Endothelial cell of umbilical vein (primary cell): ENCODE measurements around the gene WDR48. TPM values are rescaled to one million over a fixed set of nuclear protein-coding genes. Genes with fewer than 3 reads are reported as not detected.

ENCODE experiments used
- BruUV-seq: library from RNA; stranded (reverse); fragments of 400-500 nt; replicated peaks from 2 replicates; lab custom pipeline; 2021; lab: Mats Ljungman, UMichigan
- CTCF ChIA-PET: fragments of 300-600, 350-600 bp; sonication (Branson Sonifier 250); formaldehyde crosslinking; loops from one replicate; lab custom pipeline; 2021; ENCODE audit warnings: antibody characterized with exemption, inconsistent platforms; lab: Charles Lee
- POLR2A ChIA-PET: fragments of 300-600, 350-600 bp; sonication (Branson Sonifier 250); formaldehyde crosslinking; loops from one replicate; lab custom pipeline; 2021; ENCODE audit warnings: antibody characterized with exemption, inconsistent platforms; lab: Charles Lee
- DNase-seq: peaks from one replicate; pipeline ENCODE4 v3.0.0-alpha.2; 2011; ENCODE audit warnings: low read depth, low spot score
- FAIRE-seq: peaks from 2 replicates; lab custom pipeline; 2011; peaks lifted over from hg19 to GRCh38; lab: Jason Lieb, UNC
- H2AFZ ChIP-seq: 2 replicates; pipeline ENCODE4 v1.6.0; 2012; ENCODE audit warnings: low read depth, low read length, control low read depth, inconsistent platforms
- H3K27ac ChIP-seq: 2 replicates; pipeline ENCODE4 v1.5.1; 2011; ENCODE audit warnings: low read depth, mild to moderate bottlenecking, control low read depth, low read length, moderate library complexity; ENCODE audit not compliant: insufficient read depth
- H3K27me3 ChIP-seq, 2 experiments: 2 replicates each; pipeline versions ENCODE4 v1.6.0 to v1.6.1; 2011; ENCODE audit warnings: low read length in 2 of 2, mixed read lengths in 1 of 2; ENCODE audit not compliant: control insufficient read depth in 2 of 2, insufficient read depth in 2 of 2
- H3K36me3 ChIP-seq, 2 experiments: 2 replicates in 1 of 2; 3 replicates in 1 of 2; pipeline ENCODE4 v1.5.1; 2011; ENCODE audit warnings: low read length in 2 of 2, mild to moderate bottlenecking in 1 of 2, moderate library complexity in 1 of 2; ENCODE audit not compliant: control insufficient read depth in 2 of 2, insufficient read depth in 2 of 2; ENCODE audit errors: extremely low read depth in 1 of 2
- H3K4me1 ChIP-seq: 3 replicates; pipeline ENCODE4 v1.5.1; 2011; ENCODE audit warnings: mild to moderate bottlenecking, low read length; ENCODE audit not compliant: control insufficient read depth, insufficient read depth; ENCODE audit errors: extremely low read depth
- H3K4me2 ChIP-seq: 2 replicates; pipeline ENCODE4 v1.6.1; 2011; ENCODE audit warnings: low read length, control low read depth, mixed read lengths; ENCODE audit not compliant: insufficient read depth
- H3K4me3 ChIP-seq, 3 experiments: fragments of 200-600 bp in 1 of 3; sonication (generic), shearing (Covaris generic) in 1 of 3; replicated peaks in 1 of 3; 2 replicates each; pipeline ENCODE4 v1.5.1; 2011 to 2016; ENCODE audit warnings: control low read depth in 3 of 3, low read length in 3 of 3, mild to moderate bottlenecking in 2 of 3, inconsistent platforms in 1 of 3, low read depth in 1 of 3, moderate library complexity in 1 of 3; ENCODE audit not compliant: insufficient read depth in 1 of 3
- H3K79me2 ChIP-seq: 2 replicates; pipeline ENCODE4 v1.6.0; 2012; ENCODE audit warnings: low read length, inconsistent platforms; ENCODE audit not compliant: control insufficient read depth, insufficient read depth
- H3K9ac ChIP-seq: replicated peaks from 2 replicates; pipeline ENCODE3; 2011; ENCODE audit warnings: low read length, control low read depth; ENCODE audit not compliant: insufficient read depth; ENCODE audit errors: extremely low read depth
- H3K9me1 ChIP-seq: replicated peaks from 3 replicates; pipeline ENCODE4 v1.6.0; 2011; ENCODE audit warnings: mild to moderate bottlenecking, low read length; ENCODE audit not compliant: control insufficient read depth, insufficient read depth; ENCODE audit errors: extremely low read depth
- H3K9me3 ChIP-seq: replicated peaks from 2 replicates; pipeline ENCODE4 v1.5.1; 2012; ENCODE audit warnings: low read length, inconsistent platforms; ENCODE audit not compliant: control insufficient read depth, insufficient read depth
- H4K20me1 ChIP-seq: replicated peaks from 2 replicates; pipeline ENCODE3; 2011; ENCODE audit warnings: mild to moderate bottlenecking, low read length; ENCODE audit not compliant: control insufficient read depth, insufficient read depth; ENCODE audit errors: extremely low read depth
- EZH2 ChIP-seq: IDR thresholded peaks from 2 replicates; pipeline ENCODE4 v1.6.1; 2012; ENCODE audit warnings: borderline replicate concordance, low read depth, mild to moderate bottlenecking, moderate library complexity, low read length, inconsistent platforms; ENCODE audit not compliant: severe bottlenecking
- FOS ChIP-seq: IDR thresholded peaks from 2 replicates; pipeline ENCODE4 v1.6.1; 2011; ENCODE audit warnings: mild to moderate bottlenecking, low read length, moderate library complexity, borderline replicate concordance; ENCODE audit not compliant: insufficient read depth
- GATA2 ChIP-seq: IDR thresholded peaks from 2 replicates; pipeline ENCODE4 v1.7.0; 2011; ENCODE audit warnings: low read depth, mild to moderate bottlenecking, moderate library complexity, mixed read lengths, low read length; ENCODE audit not compliant: insufficient read length, insufficient read depth
- JUN ChIP-seq: IDR thresholded peaks from 2 replicates; pipeline ENCODE4 v1.6.1; 2011; ENCODE audit warnings: borderline replicate concordance, low read depth; ENCODE audit not compliant: insufficient read length, insufficient read depth
- MAX ChIP-seq: IDR thresholded peaks from 2 replicates; pipeline ENCODE4 v1.6.1; 2011; ENCODE audit not compliant: insufficient read depth, insufficient read length
- MYC ChIP-seq: IDR thresholded peaks from one replicate; pipeline ENCODE4 v1.6.1; 2011; ENCODE audit warnings: mild to moderate bottlenecking, low read depth, low read length
- POLR2A ChIP-seq: IDR thresholded peaks from 2 replicates; pipeline ENCODE4 v1.6.1; 2012; ENCODE audit warnings: low read depth, mild to moderate bottlenecking, control low read depth, low read length
- POLR2AphosphoS5 ChIP-seq: IDR thresholded peaks from 2 replicates; pipeline ENCODE4 v1.6.1; 2012; ENCODE audit warnings: low read depth, mild to moderate bottlenecking, control low read depth, low read length, moderate library complexity; ENCODE audit not compliant: insufficient read depth
- dilution Hi-C: fragments of 300-500 bp; cut with MboI; formaldehyde crosslinking; loops from one replicate; pipeline ENCODE4 v1.15.0; 2019; ENCODE audit warnings: low sequenced_read_pairs; ENCODE audit not compliant: extremely low pct_ligation_motif_present
- intact Hi-C: fragments of 100-400 bp; cut with micrococcal nuclease; formaldehyde crosslinking; loops from one replicate; pipeline ENCODE4 v1.10.0; 2022
- polyA plus RNA-seq, 4 experiments: library from polyadenylated mRNA; depleted of rRNA in 3 of 4; stranded (reverse) in 3 of 4; unstranded in 1 of 4; fragments of >200 nt; gene quantifications; 2 replicates each; pipeline versions ENCODE4 v1.2.1 to v1.2.3, GENCODE V29; 2011 to 2012; ENCODE audit warnings: missing spikeins in 1 of 4
- total RNA-seq: library from RNA; stranded (reverse); gene quantifications from 2 replicates; pipeline ENCODE4 v1.2.3, GENCODE V29; 2021
- TF ChIP-seq, protein P1 (sequence below), 2 donors: IDR thresholded peaks; 1 replicate in 1 of 2; 2 replicates in 1 of 2; pipeline ENCODE4 v1.5.1; 2011; ENCODE audit warnings: low read length in 2 of 2, mild to moderate bottlenecking in 2 of 2, moderate library complexity in 2 of 2, control low read depth in 1 of 2, inconsistent platforms in 1 of 2, low read depth in 1 of 2; ENCODE audit not compliant: insufficient read depth in 1 of 2; ENCODE audit errors: extremely low read depth in 1 of 2

Gene WDR48
- total and polyA plus RNA-seq, 2 donors (not counting 3 experiments of a cell fraction or from before 2014, with no cell fraction given) = 13.7 to 25.3 TPM

DNA sequence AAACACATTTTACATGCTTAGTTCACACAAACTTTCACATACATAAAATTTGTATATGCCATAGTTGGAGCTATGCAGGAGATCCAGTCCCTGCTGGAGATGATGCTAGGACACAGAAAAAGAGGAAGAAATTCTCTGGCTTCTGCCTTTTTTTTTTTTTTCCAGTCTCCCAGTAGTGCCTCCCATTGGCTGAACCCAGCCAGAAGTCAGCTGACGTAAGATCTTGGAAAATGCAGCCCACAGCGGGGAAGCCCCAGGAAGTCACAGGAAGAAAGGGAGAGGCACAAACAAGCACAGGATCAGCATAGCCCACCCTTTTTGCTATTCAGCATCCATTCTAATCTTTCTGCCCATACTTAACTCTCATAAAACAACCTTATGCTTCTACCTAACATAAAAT lies 38.5 kb upstream of the WDR48 start:
- Histone ChIP-seq H3K4me1 (no peaks in the 10 kb centered on the region), H3K4me3 (no peak overlapping the region), H2AFZ (no peak overlapping the region), H3K9me1 (no peaks in the 10 kb centered on the region), H3K9me3 (no peaks in the 10 kb centered on the region), H3K79me2 (no peaks in the 10 kb centered on the region), H3K9ac (no peak overlapping the region), H3K27me3 (peaks cover 0 to 4% of the 10 kb centered on the region in 2 experiments), H4K20me1 (no peaks in the 10 kb centered on the region), H3K36me3 (no peaks in the 10 kb centered on the region), H3K4me2 (no peak overlapping the region), H3K27ac (no peak overlapping the region)
- DNase-seq (no peak), FAIRE-seq (no peak)
- intact Hi-C loops (no loop called here), dilution Hi-C loops (no loop called here)
- TF ChIP-seq, protein P1, sequence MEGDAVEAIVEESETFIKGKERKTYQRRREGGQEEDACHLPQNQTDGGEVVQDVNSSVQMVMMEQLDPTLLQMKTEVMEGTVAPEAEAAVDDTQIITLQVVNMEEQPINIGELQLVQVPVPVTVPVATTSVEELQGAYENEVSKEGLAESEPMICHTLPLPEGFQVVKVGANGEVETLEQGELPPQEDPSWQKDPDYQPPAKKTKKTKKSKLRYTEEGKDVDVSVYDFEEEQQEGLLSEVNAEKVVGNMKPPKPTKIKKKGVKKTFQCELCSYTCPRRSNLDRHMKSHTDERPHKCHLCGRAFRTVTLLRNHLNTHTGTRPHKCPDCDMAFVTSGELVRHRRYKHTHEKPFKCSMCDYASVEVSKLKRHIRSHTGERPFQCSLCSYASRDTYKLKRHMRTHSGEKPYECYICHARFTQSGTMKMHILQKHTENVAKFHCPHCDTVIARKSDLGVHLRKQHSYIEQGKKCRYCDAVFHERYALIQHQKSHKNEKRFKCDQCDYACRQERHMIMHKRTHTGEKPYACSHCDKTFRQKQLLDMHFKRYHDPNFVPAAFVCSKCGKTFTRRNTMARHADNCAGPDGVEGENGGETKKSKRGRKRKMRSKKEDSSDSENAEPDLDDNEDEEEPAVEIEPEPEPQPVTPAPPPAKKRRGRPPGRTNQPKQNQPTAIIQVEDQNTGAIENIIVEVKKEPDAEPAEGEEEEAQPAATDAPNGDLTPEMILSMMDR (IDR thresholded peaks at IDR 0.05; ENCODE audit: extremely low read depth in 1 of 2, insufficient read depth in 1 of 2, low read depth in 1 of 2, low read length in 2 of 2) = no peak
- TF ChIP-seq JUN (no peak), EZH2 (no peak), MAX (no peak), POLR2A (no peak), MYC (no peak), GATA2 (no peak), POLR2AphosphoS5 (no peak), FOS (no peak)
- ChIA-PET CTCF (interaction anchor here (2.7 kb wide), 1 partner anchor 13 kb away, joined by 21 read pairs; no protein-coding TSS in a partner anchor), POLR2A (no interaction called here)
- BruUV-seq = no TSS peak
